Stimulated activated naive CD4-positive, alpha-beta T cell treated with Interleukin-2 at 50 U/mL for 16 hours (primary cell): ENCODE results near the gene SPTLC3.

Source experiments
- DNase-seq: peaks from one replicate; lab custom pipeline; 2025; lab: John Stamatoyannopoulos, UW

Gene SPTLC3

GRCh38 chr20:12984863-12985262 lies 23.9 kb upstream of the SPTLC3 start:
- no peak for DNase-seq

- DNase-seq: no peak
Measured at GRCh38 chr20:12987261-12987660, 21.5 kb upstream of the SPTLC3 start.

- no peak for DNase-seq
Measured at GRCh38 chr20:12989586-12990115, 19.1 kb upstream of the SPTLC3 start.

- DNase-seq: no peak
Measured at GRCh38 chr20:12997128-12997655, 11.6 kb upstream of the SPTLC3 start.

- DNase-seq: no peak
Measured at GRCh38 chr20:12998046-12998445, 10.7 kb upstream of the SPTLC3 start.

GRCh38 chr20:12999201-12999600 lies 9.6 kb upstream of the SPTLC3 start:
- no peak for DNase-seq

- DNase-seq: no peak
Measured at GRCh38 chr20:13002251-13002650, 6.5 kb upstream of the SPTLC3 start.

- DNase-seq: no peak
Measured at GRCh38 chr20:13006825-13007224, 1.9 kb upstream of the SPTLC3 start.

- no peak for DNase-seq
Measured at GRCh38 chr20:13007596-13007995, 1.2 kb upstream of the SPTLC3 start.

- no peak for DNase-seq
Measured at GRCh38 chr20:13009682-13010406, 1.1 kb downstream of the SPTLC3 start.

- DNase-seq: no peak
Measured at GRCh38 chr20:13012886-13013285, 4.1 kb downstream of the SPTLC3 start.

GRCh38 chr20:13013411-13013810 lies 4.6 kb downstream of the SPTLC3 start:
- no peak for DNase-seq

- no peak for DNase-seq
Measured at GRCh38 chr20:13017235-13017634, 8.5 kb downstream of the SPTLC3 start.

- no peak for DNase-seq
Measured at GRCh38 chr20:13017883-13018535, 9.2 kb downstream of the SPTLC3 start.

- no peak for DNase-seq
Measured at GRCh38 chr20:13021205-13021970, 12.6 kb downstream of the SPTLC3 start.

- DNase-seq: no peak
Measured at GRCh38 chr20:13022401-13023155, 13.8 kb downstream of the SPTLC3 start.

- DNase-seq: no peak
Measured at GRCh38 chr20:13024596-13024995, 15.8 kb downstream of the SPTLC3 start.

- no peak for DNase-seq
Measured at GRCh38 chr20:13025181-13025580, 16.4 kb downstream of the SPTLC3 start.

- DNase-seq: no peak
Measured at GRCh38 chr20:13028001-13028400, 19.2 kb downstream of the SPTLC3 start.

- DNase-seq: no peak
Measured at GRCh38 chr20:13028673-13029072, 19.9 kb downstream of the SPTLC3 start.

GRCh38 chr20:13029687-13030375 lies 21.1 kb downstream of the SPTLC3 start:
- DNase-seq: no peak
